Left lobe of liver (tissue), 2 donors: ENCODE data around the gene PNMT. TPM values are rescaled to one million over a fixed set of nuclear protein-coding genes. Genes with fewer than 3 reads are reported as not detected.

ENCODE experiments used
- ATAC-seq: fragments of 200-7000 bp; cut with Tn5 transposase; one replicate; pipeline ENCODE4 v1.9.1; 2020; ENCODE audit warnings: mild to moderate bottlenecking, moderate library complexity
- DNase-seq: peaks from one replicate; pipeline ENCODE4 v3.0.0-alpha.2; 2020; ENCODE audit warnings: low spot score
- total RNA-seq: library from RNA; stranded (reverse); gene quantifications from one replicate; pipeline ENCODE4 v1.2.1, GENCODE V29; 2021
- donor health status: DM: no; HTN: no; CAD: no; lungs with moderate emphysema.
- donor health status: DM: no; HTN: yes; CAD: no.

PNMT gene
- total RNA-seq, 1 donor from 2014 or later, result 0.45 TPM

DNA sequence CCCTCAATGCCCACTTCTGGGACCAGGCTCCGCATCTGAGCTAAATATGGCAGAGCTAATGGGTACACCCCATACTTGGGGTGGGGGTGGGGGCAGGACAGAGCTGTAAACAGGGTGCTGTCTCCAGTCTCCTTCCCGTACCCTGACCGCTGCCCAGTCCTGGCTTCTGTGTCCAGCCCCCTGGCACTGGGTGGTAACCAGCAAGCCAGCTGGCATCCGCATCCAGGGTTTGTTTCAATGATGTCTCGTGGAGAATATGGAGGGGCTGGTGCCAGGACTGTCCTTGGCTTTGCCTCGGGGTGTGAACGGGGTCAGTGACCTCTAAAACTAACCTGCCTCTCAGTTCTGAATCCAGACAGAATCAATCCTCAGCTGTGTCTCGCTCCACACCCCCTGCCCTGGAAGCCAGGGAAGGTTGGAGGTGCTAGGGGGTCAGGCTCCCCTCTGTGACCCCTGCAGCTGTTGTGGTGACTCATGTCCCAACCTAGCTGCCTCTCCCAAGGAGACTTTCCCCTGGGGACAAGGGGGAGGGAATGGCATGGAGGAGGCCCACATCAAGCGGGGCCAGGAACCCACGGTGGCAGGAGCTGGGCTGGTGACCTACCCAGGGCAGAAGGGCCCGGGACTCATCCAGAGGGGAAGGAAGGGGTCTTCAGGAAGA is 1.5 kb upstream of the PNMT start:
- DNase-seq, result peak; percentile 95
- ATAC-seq, result peak; percentile 77

DNA sequence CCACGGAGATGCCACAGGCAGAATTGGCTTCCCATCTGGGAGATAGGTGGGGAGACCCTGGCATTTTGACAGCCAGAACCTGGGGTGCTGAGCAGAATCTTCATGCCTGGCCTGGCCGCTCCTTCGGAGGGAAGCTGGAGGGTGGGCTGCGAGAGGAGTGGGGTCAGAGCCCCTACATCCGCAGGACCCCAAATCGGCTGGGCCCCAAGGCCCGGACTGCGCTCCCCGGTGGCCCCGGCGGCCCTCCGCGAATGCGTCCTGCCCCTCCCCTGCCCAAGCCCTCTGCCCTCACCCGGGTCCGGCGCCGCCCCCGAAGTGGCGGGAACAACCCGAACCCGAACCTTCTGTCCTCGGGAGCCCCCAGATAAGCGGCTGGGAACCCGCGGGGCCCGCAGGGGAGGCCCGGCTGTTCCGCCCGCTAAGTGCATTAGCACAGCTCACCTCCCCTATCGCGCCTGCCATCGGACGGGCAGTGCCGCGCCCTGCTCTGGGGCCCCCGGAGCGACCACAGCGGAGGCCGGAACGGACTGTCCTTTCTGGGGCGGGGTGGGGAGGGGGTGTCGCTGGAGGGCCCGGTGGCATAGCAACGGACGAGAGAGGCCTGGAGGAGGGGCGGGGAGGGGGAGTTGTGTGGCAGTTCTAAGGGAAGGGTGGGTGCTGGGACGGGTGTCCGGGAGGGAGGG is 850 bp upstream of the PNMT start:
- peak; percentile 11 for ATAC-seq
- no peak for DNase-seq

- ATAC-seq (no peak), DNase-seq (no peak)
Observed at GRCh38 chr17:39669897-39670735, 1.9 kb downstream of the PNMT start.

GRCh38 chr17:39670746-39671145 is 2.5 kb downstream of the PNMT start:
- ATAC-seq (no peak), DNase-seq (no peak)

GRCh38 chr17:39671651-39672521 is 3.6 kb downstream of the PNMT start:
- ATAC-seq, result peak; percentile 68

GRCh38 chr17:39672522-39673334 is 4.5 kb downstream of the PNMT start:
- ATAC-seq, result no peak

More at GRCh38 chr17:39671651-39672521, 3.6 kb downstream of the PNMT start:
- DNase-seq, result no peak

GRCh38 chr17:39673335-39674081 is 5.3 kb downstream of the PNMT start:
- no peak for ATAC-seq

More at GRCh38 chr17:39672522-39673334, 4.5 kb downstream of the PNMT start:
- DNase-seq, result no peak

GRCh38 chr17:39674179-39674578 is 5.9 kb downstream of the PNMT start:
- ATAC-seq (no peak), DNase-seq (no peak)

More at GRCh38 chr17:39673335-39674081, 5.3 kb downstream of the PNMT start:
- no peak for DNase-seq

DNA sequence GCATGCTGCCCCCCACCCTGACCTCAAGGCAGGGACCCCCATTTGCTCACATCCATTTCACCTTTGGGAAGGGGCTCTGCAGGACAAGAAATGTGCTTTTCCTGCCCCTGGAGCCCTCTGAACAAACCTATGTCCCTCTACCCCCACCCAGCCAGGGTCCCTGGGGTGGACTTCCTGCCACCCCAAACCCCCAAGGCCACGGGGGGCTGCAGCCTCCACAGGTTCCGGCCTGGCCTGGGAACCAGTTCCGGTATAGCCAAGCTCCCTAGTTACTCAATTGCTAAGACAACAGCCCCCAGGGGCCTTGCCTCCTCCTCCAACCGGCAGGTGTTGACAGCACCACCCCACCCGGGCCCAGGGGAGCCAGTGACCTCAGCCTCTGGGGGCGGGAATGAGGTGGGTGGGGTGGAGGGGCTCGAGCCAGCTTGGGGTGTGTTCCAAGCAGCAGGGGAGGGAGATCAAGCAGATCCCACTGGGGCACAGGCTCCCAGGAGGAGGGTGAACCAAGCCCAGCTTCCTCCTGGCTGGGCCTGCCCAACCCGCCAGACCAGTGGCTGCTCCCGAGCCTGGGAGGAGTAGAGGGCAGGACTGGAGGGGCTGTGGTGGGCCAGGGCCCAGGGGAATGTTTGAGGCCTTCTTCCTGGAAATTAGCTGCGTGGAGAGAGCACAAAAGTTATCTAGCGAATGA is 6.6 kb downstream of the PNMT start:
- no peak for ATAC-seq
- DNase-seq, result no peak

DNA sequence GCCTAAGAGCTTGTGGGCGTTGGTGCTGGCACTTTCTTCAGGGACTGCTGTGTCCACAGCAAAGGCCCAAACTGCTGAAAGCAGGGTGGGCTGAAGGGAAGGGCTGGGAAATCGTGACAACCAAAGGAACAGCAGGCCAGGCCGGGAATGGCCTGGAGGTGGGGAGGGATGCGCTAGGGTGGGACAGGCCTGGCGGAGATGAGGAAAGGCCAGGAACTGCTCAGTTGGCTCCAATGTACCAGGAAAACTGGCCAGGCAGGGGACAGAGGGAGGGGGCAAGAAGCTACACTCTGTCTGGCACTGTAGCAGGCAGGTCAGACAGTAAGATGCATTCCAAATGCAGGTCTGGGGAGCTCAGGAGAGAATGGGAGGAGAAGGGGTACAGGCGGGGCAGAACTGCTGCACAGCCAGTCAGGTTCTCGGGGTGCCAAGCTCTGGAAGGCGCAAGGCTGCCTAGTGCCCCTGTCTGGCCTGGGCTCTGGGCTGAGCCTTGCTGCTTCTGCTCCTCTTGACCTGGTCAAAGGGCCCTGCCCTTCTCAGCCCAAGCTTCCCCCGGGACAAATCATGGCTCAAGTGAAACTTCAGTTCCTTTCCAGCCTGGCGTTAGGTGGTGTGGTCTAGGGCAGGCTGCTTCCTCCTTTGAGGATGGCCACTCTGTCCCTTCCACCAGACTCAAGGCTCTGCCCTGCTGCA is 7.3 kb downstream of the PNMT start:
- no peak for DNase-seq
- ATAC-seq, result no peak

GRCh38 chr17:39676198-39676819 is 8.1 kb downstream of the PNMT start:
- no peak for ATAC-seq
- DNase-seq, result no peak

GRCh38 chr17:39677072-39677471 is 8.8 kb downstream of the PNMT start:
- ATAC-seq (no peak), DNase-seq (no peak)

DNA sequence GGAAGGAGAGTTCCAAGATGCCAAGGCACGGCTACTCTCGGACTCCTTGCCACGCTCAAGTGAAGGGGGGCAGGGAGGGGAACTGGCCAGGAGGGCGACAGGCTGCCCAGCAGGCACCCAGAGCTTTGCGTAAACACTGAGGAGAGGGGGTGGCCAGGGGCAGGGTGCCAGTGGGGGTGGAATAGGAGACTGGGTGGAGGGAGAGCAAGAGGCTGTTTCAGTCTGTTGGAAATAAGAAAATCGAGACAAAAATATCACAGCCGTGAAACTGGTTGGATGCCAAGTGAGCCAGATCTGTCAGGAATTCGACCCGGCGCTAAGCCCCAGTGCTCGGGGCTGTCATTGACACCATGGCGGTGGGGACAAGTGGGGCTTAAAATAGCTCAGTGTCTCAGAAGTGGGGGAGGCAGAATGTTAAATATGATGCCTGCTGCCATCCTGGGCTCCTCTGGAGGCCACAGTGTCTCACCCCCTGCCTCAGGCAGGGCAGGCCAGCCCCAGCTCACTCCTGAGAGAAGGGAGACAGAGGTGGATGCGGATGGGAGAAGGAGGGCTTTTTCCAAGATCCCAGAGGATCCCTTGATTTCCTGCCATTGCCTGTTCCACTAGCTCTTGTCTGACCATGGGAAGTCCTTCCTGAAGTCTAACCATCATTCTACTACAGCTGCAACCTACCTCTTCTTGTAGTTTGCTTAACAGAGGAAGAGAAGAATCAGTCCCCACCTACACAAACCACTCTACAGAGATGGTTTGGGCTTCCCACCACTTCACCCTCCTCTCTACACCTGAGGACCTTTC is 9.5 kb downstream of the PNMT start:
- ATAC-seq (no peak), DNase-seq (no peak)

DNA sequence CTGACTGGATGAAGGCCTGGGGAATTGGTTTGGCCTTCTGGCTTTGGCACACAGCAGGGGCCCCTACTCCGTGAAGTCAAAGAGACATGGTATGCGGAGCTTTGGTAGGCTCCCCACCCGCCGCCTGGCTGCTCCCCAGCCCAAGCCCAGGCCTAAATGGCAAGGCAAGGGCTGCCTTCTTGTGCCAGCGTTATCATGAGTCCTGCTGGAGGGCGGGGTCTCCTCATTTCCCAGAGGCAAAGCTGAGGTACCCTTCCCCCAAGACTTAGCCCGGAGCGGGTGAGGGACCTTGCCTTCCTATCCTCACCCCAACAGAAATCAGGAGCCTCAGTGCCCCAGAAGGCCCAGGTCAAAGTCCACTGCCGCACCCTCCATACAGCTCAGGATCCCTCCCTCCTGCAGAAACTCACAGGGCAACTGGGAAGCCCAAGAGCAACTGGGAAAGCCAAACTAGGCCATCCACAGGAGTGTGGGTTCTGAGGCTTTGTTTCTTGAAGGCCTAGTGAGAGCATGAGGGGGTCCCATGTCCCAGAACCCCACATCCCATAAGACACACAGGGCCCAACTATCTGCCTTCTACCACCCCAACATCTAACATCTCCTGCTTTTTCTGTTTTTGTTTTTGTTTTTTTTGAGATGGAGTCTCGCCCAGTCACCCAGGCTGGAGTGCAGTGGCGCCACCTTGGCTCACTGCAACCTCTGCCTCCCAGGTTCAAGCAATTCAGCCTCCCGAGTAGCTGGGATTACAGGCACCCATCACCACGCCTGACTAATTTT is 10.3 kb downstream of the PNMT start:
- DNase-seq (no peak), ATAC-seq (no peak)

DNA sequence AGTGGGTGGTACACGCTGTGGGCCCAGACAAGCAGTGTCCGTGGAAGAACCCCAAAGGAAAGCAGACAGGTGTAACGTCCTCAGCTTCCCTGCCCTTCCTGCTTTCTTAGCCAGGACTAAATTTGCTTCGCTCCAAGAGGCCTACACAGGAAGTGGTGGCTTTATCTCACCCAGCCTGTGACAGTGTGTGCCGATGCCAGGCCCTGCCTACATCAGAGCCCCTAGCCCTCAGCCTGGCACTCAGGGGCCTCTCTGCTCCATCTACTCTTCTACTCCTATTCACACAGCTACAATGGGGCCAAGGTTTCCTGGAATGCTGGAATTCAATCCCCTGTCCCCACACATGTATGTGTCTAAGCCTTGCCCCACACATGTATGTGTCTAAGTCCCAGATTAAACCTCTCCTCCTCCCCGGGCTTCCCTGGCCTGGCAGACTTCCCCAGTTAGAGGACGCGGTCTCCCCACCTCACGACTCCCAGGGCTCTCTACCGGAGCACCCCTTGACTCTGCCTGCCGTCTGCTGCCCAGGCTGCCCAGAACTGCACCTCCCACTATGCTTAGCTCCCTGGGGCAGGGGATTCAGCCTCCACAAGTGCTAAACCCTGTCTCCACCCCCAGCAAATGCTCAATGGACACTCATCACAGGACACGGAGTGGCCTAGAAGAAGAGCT is 11.4 kb downstream of the PNMT start:
- peak; percentile 13 for ATAC-seq
- DNase-seq, result no peak
